NB4 (cell line): ENCODE data around the gene KLF12.

Experiments
- MYC ChIP-seq: IDR thresholded peaks from 2 replicates; pipeline ENCODE4 v1.6.1; 2011; ENCODE audit warnings: low read depth, low read length
- POLR2A ChIP-seq: IDR thresholded peaks from 2 replicates; pipeline ENCODE4 v1.6.1; 2011; ENCODE audit warnings: mild to moderate bottlenecking; ENCODE audit not compliant: insufficient read length; ENCODE audit errors: extremely low read depth
- TF ChIP-seq, protein P1 (sequence below): IDR thresholded peaks from one replicate; pipeline ENCODE4 v1.5.1; 2012; ENCODE audit warnings: low read depth, low read length
- TF ChIP-seq, protein P2 (sequence below): IDR thresholded peaks from 2 replicates; pipeline ENCODE4 v1.6.1; 2011; ENCODE audit warnings: low read depth, low read length

GRCh38 chr13:74110053-74110452 lies 24.2 kb downstream of the KLF12 start:
- TF ChIP-seq, protein P1, sequence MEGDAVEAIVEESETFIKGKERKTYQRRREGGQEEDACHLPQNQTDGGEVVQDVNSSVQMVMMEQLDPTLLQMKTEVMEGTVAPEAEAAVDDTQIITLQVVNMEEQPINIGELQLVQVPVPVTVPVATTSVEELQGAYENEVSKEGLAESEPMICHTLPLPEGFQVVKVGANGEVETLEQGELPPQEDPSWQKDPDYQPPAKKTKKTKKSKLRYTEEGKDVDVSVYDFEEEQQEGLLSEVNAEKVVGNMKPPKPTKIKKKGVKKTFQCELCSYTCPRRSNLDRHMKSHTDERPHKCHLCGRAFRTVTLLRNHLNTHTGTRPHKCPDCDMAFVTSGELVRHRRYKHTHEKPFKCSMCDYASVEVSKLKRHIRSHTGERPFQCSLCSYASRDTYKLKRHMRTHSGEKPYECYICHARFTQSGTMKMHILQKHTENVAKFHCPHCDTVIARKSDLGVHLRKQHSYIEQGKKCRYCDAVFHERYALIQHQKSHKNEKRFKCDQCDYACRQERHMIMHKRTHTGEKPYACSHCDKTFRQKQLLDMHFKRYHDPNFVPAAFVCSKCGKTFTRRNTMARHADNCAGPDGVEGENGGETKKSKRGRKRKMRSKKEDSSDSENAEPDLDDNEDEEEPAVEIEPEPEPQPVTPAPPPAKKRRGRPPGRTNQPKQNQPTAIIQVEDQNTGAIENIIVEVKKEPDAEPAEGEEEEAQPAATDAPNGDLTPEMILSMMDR: no peak
- TF ChIP-seq MYC: no peak
- TF ChIP-seq POLR2A: no peak
- TF ChIP-seq, protein P2, sequence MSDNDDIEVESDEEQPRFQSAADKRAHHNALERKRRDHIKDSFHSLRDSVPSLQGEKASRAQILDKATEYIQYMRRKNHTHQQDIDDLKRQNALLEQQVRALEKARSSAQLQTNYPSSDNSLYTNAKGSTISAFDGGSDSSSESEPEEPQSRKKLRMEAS: no peak
